Activated naive CD4-positive, alpha-beta T cell treated with anti-CD3 and anti-CD28 coated beads, Interleukin-2, amount 10 ng/mL, durations not matched to agents 7 days and 5 days (primary cell): ENCODE measurements around the gene ABCB7.
A peak's percentile ranks its signal among the peaks of the same experiment; 100 is the strongest.
"Not testable (repeated sequence)": the region's sequence is repeated elsewhere in the genome, so short reads cannot be mapped to it uniquely, and the experiment has no call there.

Source experiments
- CTCF ChIA-PET: fragments of 350-600 bp; sonication (Branson Sonifier 250); formaldehyde crosslinking; loops from one replicate; lab custom pipeline; 2021; ENCODE audit warnings: antibody characterized with exemption; lab: Charles Lee
- DNase-seq: peaks from one replicate; pipeline ENCODE4 v3.0.0-alpha.2; 2020
- H3K27ac Mint-ChIP-seq: one replicate; pipeline ENCODE4 v1.8.0; 2021; ENCODE audit warnings: mild to moderate bottlenecking, moderate library complexity, mixed read lengths
- H3K27me3 Mint-ChIP-seq: one replicate; pipeline ENCODE4 v1.8.0; 2021; ENCODE audit warnings: mild to moderate bottlenecking, mixed read lengths
- H3K36me3 Mint-ChIP-seq: one replicate; pipeline ENCODE4 v1.8.0; 2021; ENCODE audit warnings: mixed read lengths
- H3K4me1 Mint-ChIP-seq: one replicate; pipeline ENCODE4 v1.8.0; 2021; ENCODE audit warnings: mixed read lengths
- H3K4me3 Mint-ChIP-seq: one replicate; pipeline ENCODE4 v1.8.0; 2021; ENCODE audit warnings: mild to moderate bottlenecking, moderate library complexity, mixed read lengths
- H3K9me3 Mint-ChIP-seq: one replicate; pipeline ENCODE4 v1.8.0; 2021; ENCODE audit warnings: mixed read lengths

The ABCB7 gene

DNA sequence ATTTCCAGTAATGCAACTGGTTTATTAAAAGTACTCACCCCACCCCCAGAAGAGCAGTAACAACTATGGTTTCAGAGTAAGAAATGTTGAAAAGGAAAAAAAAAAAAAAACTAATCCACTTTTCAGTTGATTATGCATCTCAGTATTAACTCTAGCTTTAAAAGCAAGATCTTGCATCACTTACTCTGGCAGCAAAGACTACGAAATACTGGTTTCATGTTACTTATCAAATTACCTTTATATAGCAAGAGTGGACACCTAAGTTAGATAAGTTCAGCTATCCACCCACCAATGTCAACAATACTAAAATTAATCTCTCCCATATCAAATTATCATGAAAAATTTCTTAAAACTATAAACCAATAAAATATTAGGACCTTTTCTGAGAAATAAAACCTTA is 105.0 kb downstream of the ABCB7 start:
- Mint-ChIP-seq H3K27ac (no peak overlapping the region), H3K9me3 (peaks cover 4% of the 10 kb centered on the region), H3K36me3 (peaks cover 12% of the 10 kb centered on the region), H3K27me3 (no peaks in the 10 kb centered on the region), H3K4me3 (no peak overlapping the region), H3K4me1 (peaks cover 2% of the 10 kb centered on the region)
- DNase-seq = no peak
- CTCF ChIA-PET = no interaction called here

DNA sequence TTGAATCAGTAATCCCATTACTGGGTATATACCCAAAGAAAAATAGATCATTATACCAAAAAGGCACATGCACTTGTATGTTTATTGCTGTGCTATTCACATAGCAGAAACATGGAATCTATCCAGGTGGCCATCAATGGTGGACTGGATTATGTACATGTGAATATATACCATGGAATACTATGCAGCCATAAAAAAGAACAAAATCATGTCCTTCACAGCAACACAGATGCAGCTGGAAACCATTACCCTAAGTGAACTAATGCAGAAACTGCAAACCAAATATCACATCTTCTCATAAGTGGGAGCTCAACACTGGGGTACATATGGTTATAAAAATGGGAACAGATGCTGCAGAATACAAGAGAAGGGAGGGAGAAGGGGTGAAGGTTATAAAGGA is 110.7 kb downstream of the ABCB7 start:
- Mint-ChIP-seq H3K27ac (no peak overlapping the region), H3K9me3 (peaks cover 10% of the 10 kb centered on the region), H3K36me3 (peaks cover 10% of the 10 kb centered on the region), H3K4me1 (peaks cover 2% of the 10 kb centered on the region), H3K4me3 (no peak overlapping the region), H3K27me3 (no peaks in the 10 kb centered on the region)
- CTCF ChIA-PET = no interaction called here
- DNase-seq = no peak

DNA sequence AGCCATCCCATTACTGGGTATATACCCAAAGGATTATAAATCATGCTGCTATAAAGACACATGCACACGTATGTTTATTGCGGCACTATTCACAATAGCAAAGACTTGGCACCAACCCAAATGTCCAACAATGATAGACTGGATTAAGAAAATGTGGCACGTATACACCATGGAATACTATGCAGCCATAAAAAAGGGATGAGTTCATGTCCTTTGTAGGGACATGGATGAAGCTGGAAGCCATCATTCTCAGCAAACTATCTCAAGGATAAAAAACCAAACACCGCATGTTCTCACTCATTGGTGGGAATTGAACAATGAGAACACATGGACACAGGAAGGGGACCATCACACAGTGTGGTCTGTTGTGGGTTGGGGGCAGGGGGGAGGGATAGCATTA is 111.9 kb downstream of the ABCB7 start:
- H3K4me3 Mint-ChIP-seq, H3K27me3 Mint-ChIP-seq, DNase-seq, CTCF ChIA-PET, H3K4me1 Mint-ChIP-seq, H3K27ac Mint-ChIP-seq: not testable (repeated sequence)
- peaks cover 10% of the 10 kb centered on the region for H3K9me3 Mint-ChIP-seq
- peaks cover 10% of the 10 kb centered on the region for H3K36me3 Mint-ChIP-seq

DNA sequence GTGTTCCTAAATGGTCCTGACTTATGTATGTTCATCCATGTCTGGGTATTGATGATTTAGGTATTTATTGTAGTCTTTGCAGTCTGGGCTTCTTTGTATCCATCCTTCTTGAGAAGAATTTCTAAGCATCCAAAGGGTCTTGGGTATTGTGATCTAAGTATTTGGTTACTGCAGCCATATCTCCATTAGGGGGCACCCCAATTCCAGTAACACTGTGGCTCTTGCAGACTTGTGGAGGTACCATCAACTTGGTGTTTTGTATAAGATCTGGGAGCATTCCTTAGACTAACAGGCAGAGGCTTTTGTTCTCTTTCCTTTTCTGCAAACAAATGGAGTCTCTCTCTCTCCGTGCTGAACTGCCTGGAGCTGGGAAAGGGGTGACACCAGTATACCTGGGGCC is 117.2 kb downstream of the ABCB7 start:
- H3K27ac Mint-ChIP-seq = no peak overlapping the region
- peaks cover 10% of the 10 kb centered on the region for H3K9me3 Mint-ChIP-seq
- H3K27me3 Mint-ChIP-seq = no peaks in the 10 kb centered on the region
- DNase-seq = peak; percentile 25
- H3K4me3 Mint-ChIP-seq = no peak overlapping the region
- CTCF ChIA-PET = no interaction called here
- no peaks in the 10 kb centered on the region for H3K4me1 Mint-ChIP-seq
- H3K36me3 Mint-ChIP-seq = no peaks in the 10 kb centered on the region
